ENCODE data around the gene LAMP1.
"Not testable (repeated sequence)": the region's sequence is repeated elsewhere in the genome, so short reads cannot be mapped to it uniquely, and the experiment has no call there.

DNA sequence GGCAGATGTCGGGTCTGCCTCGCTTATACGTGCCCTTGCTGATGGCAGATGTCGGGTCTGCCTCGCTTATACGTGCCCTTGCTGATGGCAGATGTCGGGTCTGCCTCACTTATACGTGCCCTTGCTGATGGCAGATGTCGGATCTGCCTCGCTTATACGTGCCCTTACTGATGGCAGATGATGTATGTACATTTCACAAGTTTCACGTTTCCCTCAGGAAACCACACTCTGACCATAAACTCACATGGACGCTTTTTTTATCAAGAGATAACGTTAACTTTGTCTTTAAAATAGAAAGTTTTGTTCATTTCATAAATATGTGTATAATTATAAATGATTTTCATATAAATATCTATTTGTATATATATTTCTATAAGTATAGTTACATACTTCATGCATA is 34.0 kb upstream of the LAMP1 start:
- TF ChIP-seq, protein P1, sequence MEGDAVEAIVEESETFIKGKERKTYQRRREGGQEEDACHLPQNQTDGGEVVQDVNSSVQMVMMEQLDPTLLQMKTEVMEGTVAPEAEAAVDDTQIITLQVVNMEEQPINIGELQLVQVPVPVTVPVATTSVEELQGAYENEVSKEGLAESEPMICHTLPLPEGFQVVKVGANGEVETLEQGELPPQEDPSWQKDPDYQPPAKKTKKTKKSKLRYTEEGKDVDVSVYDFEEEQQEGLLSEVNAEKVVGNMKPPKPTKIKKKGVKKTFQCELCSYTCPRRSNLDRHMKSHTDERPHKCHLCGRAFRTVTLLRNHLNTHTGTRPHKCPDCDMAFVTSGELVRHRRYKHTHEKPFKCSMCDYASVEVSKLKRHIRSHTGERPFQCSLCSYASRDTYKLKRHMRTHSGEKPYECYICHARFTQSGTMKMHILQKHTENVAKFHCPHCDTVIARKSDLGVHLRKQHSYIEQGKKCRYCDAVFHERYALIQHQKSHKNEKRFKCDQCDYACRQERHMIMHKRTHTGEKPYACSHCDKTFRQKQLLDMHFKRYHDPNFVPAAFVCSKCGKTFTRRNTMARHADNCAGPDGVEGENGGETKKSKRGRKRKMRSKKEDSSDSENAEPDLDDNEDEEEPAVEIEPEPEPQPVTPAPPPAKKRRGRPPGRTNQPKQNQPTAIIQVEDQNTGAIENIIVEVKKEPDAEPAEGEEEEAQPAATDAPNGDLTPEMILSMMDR (IDR thresholded peaks at IDR 0.05), result not testable (repeated sequence)
- TF ChIP-seq POLR2A (IDR thresholded peaks at IDR 0.05), result not testable (repeated sequence)
